Measurements from ENCODE around the gene CR1.
"Not testable (repeated sequence)": the region's sequence is repeated elsewhere in the genome, so short reads cannot be mapped to it uniquely, and the experiment has no call there.

The CR1 gene

DNA sequence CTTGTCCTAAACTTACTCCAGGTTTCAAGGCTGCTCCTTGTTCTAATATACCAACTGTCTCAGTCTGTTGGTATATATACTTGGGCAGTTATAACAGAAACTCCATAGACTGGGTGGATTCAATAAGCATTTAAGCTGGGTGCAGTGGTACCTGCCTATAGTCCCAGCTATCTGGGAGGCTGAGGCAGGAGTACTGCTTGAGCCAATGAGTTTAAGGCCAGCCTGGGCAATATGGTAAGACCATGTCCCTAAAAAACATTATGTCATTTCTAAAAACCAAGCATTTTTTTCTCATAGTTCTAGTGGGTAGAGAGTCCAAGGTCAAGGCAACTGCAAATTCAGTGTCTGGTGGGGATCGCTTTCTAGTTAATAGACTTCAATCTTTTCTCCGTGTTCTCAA lies 131.5 kb downstream of the CR1 start:
- peaks cover 7% of the 10 kb centered on the region; the same call in 1 of the 2 replicates for H3K27me3 ChIP-seq (ENCODE audit: insufficient read depth, low read length)
- peaks cover 3% of the 10 kb centered on the region for H3K4me1 ChIP-seq (ENCODE audit: control insufficient read depth, insufficient read depth, low read length, unreplicated experiment)
- no peaks in the 10 kb centered on the region for H3K36me3 ChIP-seq (ENCODE audit: insufficient read depth, low read length)
- H3K4me3 ChIP-seq (ENCODE audit: low read depth, low read length), result no peak overlapping the region
- H3K79me2 ChIP-seq (ENCODE audit: control insufficient read depth, insufficient read depth, low read length, unreplicated experiment), result no peaks in the 10 kb centered on the region
- no peak overlapping the region for H3K27ac ChIP-seq (ENCODE audit: low read depth, low read length)
- no peak overlapping the region for H2AFZ ChIP-seq (ENCODE audit: low read length, unreplicated experiment)

DNA sequence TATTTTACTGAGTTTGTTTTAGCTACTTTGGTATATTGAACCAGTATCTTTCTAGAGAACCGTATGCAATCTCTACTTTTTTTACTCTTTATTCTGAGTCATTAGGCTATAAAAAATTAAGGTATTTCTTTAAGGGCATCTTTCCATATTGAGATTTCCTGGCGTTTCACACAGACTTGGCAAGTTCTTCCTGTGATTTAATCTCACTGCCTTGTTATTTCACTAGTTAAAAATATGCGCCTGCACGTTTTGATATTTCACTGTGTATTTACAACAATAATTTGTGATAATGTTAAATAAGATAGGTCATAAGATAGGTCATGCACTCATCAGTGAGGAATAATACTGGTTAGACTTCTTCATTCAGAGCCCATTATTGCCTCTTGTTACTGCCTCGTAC lies 132.8 kb downstream of the CR1 start:
- Histone ChIP-seq H3K36me3 (ENCODE audit: insufficient read depth, low read length) (no peaks in the 10 kb centered on the region), H3K4me3 (ENCODE audit: low read depth, low read length) (no peak overlapping the region), H3K27ac (ENCODE audit: low read depth, low read length) (no peak overlapping the region), H3K27me3 (ENCODE audit: insufficient read depth, low read length) (peaks cover 7% of the 10 kb centered on the region; the same call in 1 of the 2 replicates), H2AFZ (ENCODE audit: low read length, unreplicated experiment) (no peak overlapping the region), H3K79me2 (ENCODE audit: control insufficient read depth, insufficient read depth, low read length, unreplicated experiment) (no peaks in the 10 kb centered on the region), H3K4me1 (ENCODE audit: control insufficient read depth, insufficient read depth, low read length, unreplicated experiment) (peaks cover 3% of the 10 kb centered on the region)

DNA sequence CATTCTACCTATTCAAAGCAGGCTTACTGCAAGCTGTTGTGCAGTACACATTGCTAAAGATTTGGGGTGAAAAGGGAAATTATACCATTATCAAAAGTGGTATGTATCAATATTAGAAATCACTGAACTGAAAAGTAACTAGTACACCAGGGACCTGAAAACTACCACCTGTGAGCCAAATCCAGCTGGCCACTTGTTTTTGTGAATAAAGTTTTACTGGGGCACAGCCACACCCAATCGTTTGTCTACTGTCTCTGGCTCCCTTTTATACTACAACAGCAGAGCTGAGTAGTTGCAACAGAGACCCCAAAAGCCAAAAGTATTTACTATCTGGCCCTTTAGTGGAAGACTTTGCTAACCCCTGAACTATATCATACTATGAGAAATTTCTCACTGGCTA lies 135.2 kb downstream of the CR1 start:
- H2AFZ ChIP-seq (ENCODE audit: low read length, unreplicated experiment), result no peak overlapping the region
- no peaks in the 10 kb centered on the region for H3K4me1 ChIP-seq (ENCODE audit: control insufficient read depth, insufficient read depth, low read length, unreplicated experiment)
- peaks cover 7% of the 10 kb centered on the region; the same call in 1 of the 2 replicates for H3K27me3 ChIP-seq (ENCODE audit: insufficient read depth, low read length)
- H3K27ac ChIP-seq (ENCODE audit: low read depth, low read length), result no peak overlapping the region
- no peaks in the 10 kb centered on the region for H3K36me3 ChIP-seq (ENCODE audit: insufficient read depth, low read length)
- no peak overlapping the region for H3K4me3 ChIP-seq (ENCODE audit: low read depth, low read length)
- no peaks in the 10 kb centered on the region for H3K79me2 ChIP-seq (ENCODE audit: control insufficient read depth, insufficient read depth, low read length, unreplicated experiment)

- Histone ChIP-seq H3K4me1 (ENCODE audit: control insufficient read depth, insufficient read depth, low read length, unreplicated experiment) (no peaks in the 10 kb centered on the region), H3K4me3 (ENCODE audit: low read depth, low read length) (no peak overlapping the region), H3K27ac (ENCODE audit: low read depth, low read length) (no peak overlapping the region)
These were observed 137.3 kb downstream of the CR1 start for GRCh38 chr1:207633226-207633625.

GRCh38 chr1:207633699-207634289 lies 137.8 kb downstream of the CR1 start:
- H2AFZ ChIP-seq (ENCODE audit: low read length, unreplicated experiment); H3K79me2 ChIP-seq (ENCODE audit: control insufficient read depth, insufficient read depth, low read length, unreplicated experiment); H3K4me3 ChIP-seq (ENCODE audit: low read depth, low read length); H3K27ac ChIP-seq (ENCODE audit: low read depth, low read length); H3K36me3 ChIP-seq (ENCODE audit: insufficient read depth, low read length); H3K4me1 ChIP-seq (ENCODE audit: control insufficient read depth, insufficient read depth, low read length, unreplicated experiment): not testable (repeated sequence)
- peaks cover 20% of the 10 kb centered on the region for H3K27me3 ChIP-seq (ENCODE audit: insufficient read depth, low read length)

More at GRCh38 chr1:207633226-207633625, 137.3 kb downstream of the CR1 start:
- H3K36me3 ChIP-seq (ENCODE audit: insufficient read depth, low read length), result no peaks in the 10 kb centered on the region
- no peak overlapping the region for H2AFZ ChIP-seq (ENCODE audit: low read length, unreplicated experiment)
- peaks cover 15% of the 10 kb centered on the region; the same call in 1 of the 2 replicates for H3K27me3 ChIP-seq (ENCODE audit: insufficient read depth, low read length)
- H3K79me2 ChIP-seq (ENCODE audit: control insufficient read depth, insufficient read depth, low read length, unreplicated experiment), result no peaks in the 10 kb centered on the region

- not testable (repeated sequence) for H3K36me3 ChIP-seq (ENCODE audit: insufficient read depth, low read length); H3K4me1 ChIP-seq (ENCODE audit: control insufficient read depth, insufficient read depth, low read length, unreplicated experiment); H2AFZ ChIP-seq (ENCODE audit: low read length, unreplicated experiment); H3K27ac ChIP-seq (ENCODE audit: low read depth, low read length); H3K4me3 ChIP-seq (ENCODE audit: low read depth, low read length); H3K79me2 ChIP-seq (ENCODE audit: control insufficient read depth, insufficient read depth, low read length, unreplicated experiment)
- peaks cover 25% of the 10 kb centered on the region for H3K27me3 ChIP-seq (ENCODE audit: insufficient read depth, low read length)
These were observed 138.3 kb downstream of the CR1 start for GRCh38 chr1:207634293-207634692.

GRCh38 chr1:207635569-207636186 lies 139.7 kb downstream of the CR1 start:
- peaks cover 26% of the 10 kb centered on the region for H3K27me3 ChIP-seq (ENCODE audit: insufficient read depth, low read length)
- H3K79me2 ChIP-seq (ENCODE audit: control insufficient read depth, insufficient read depth, low read length, unreplicated experiment); H2AFZ ChIP-seq (ENCODE audit: low read length, unreplicated experiment); H3K4me1 ChIP-seq (ENCODE audit: control insufficient read depth, insufficient read depth, low read length, unreplicated experiment); H3K36me3 ChIP-seq (ENCODE audit: insufficient read depth, low read length); H3K27ac ChIP-seq (ENCODE audit: low read depth, low read length); H3K4me3 ChIP-seq (ENCODE audit: low read depth, low read length): not testable (repeated sequence)

DNA sequence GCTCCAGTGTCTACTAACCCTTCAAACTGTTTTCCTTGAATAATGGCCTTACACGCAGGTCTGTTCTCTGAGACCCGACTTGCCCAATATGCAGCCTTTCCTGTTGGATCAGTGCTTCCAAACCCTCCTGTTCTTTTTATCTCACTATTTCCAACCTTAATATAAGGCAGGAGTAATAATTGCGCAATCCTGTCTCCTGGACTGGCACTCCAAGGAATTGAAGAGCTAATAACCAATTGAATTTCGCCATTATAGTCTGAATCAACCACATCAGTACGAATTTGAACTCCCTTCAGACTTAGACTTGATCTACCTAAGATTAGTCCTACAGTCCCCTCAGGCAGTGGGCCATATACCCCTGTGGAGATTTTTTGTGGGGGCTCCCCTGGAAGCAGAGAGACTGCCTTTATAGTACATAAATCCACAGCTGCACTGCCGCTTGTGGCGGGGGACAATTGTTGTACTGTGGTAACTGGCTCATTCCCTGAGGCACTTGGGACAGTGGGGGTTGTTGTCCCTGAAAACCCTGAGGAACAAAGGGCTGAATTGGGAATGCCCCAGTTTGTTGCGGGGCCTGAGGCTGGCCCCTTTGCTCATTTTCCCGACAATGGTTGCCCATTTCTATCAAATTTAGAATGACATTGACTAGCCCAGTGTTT lies 142.7 kb downstream of the CR1 start:
- not testable (repeated sequence) for H3K4me3 ChIP-seq (ENCODE audit: low read depth, low read length); H3K79me2 ChIP-seq (ENCODE audit: control insufficient read depth, insufficient read depth, low read length, unreplicated experiment); H3K27ac ChIP-seq (ENCODE audit: low read depth, low read length); H3K4me1 ChIP-seq (ENCODE audit: control insufficient read depth, insufficient read depth, low read length, unreplicated experiment); H3K36me3 ChIP-seq (ENCODE audit: insufficient read depth, low read length); H2AFZ ChIP-seq (ENCODE audit: low read length, unreplicated experiment)
- H3K27me3 ChIP-seq (ENCODE audit: insufficient read depth, low read length), result peaks cover 44% of the 10 kb centered on the region

DNA sequence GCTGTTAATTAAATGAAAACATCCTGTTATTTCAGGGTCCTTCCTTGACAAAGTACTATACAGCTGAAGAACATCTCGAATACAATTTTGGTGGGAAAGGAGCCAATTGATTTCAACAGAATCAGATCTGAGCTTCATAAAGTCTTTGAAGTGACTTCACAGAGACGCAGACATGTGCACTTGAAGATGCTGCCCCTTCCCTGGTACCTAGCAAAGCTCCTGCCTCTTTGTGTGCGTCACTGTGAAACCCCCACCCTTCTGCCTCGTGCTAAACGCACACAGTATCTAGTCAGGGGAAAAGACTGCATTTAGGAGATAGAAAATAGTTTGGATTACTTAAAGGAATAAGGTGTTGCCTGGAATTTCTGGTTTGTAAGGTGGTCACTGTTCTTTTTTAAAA lies 143.4 kb downstream of the CR1 start:
- not testable (repeated sequence) for H3K27ac ChIP-seq (ENCODE audit: low read depth, low read length); H3K79me2 ChIP-seq (ENCODE audit: control insufficient read depth, insufficient read depth, low read length, unreplicated experiment); H3K36me3 ChIP-seq (ENCODE audit: insufficient read depth, low read length); H2AFZ ChIP-seq (ENCODE audit: low read length, unreplicated experiment); H3K4me3 ChIP-seq (ENCODE audit: low read depth, low read length); H3K4me1 ChIP-seq (ENCODE audit: control insufficient read depth, insufficient read depth, low read length, unreplicated experiment)
- peaks cover 45% of the 10 kb centered on the region for H3K27me3 ChIP-seq (ENCODE audit: insufficient read depth, low read length)

- no peaks in the 10 kb centered on the region for H3K36me3 ChIP-seq (ENCODE audit: insufficient read depth, low read length)
- peaks cover 58% of the 10 kb centered on the region for H3K27me3 ChIP-seq (ENCODE audit: insufficient read depth, low read length)
- H3K27ac ChIP-seq (ENCODE audit: low read depth, low read length), result no peak overlapping the region
- H3K4me1 ChIP-seq (ENCODE audit: control insufficient read depth, insufficient read depth, low read length, unreplicated experiment), result no peaks in the 10 kb centered on the region
- H2AFZ ChIP-seq (ENCODE audit: low read length, unreplicated experiment), result no peak overlapping the region
- H3K79me2 ChIP-seq (ENCODE audit: control insufficient read depth, insufficient read depth, low read length, unreplicated experiment), result no peaks in the 10 kb centered on the region
- H3K4me3 ChIP-seq (ENCODE audit: low read depth, low read length), result peak overlapping the region; percentile 88
These were observed 148.4 kb downstream of the CR1 start for GRCh38 chr1:207644166-207644851.
